NCI-H1694 treated with DMSO at 0.1 percent for 48 hours (cell line): ENCODE results near the gene FRAT1.
"Not testable (repeated sequence)": the region's sequence is repeated elsewhere in the genome, so short reads cannot be mapped to it uniquely, and the experiment has no call there.

Source experiments
- DNase-seq: peaks from one replicate; lab custom pipeline; 2025; lab: John Stamatoyannopoulos, UW

The FRAT1 gene

DNA sequence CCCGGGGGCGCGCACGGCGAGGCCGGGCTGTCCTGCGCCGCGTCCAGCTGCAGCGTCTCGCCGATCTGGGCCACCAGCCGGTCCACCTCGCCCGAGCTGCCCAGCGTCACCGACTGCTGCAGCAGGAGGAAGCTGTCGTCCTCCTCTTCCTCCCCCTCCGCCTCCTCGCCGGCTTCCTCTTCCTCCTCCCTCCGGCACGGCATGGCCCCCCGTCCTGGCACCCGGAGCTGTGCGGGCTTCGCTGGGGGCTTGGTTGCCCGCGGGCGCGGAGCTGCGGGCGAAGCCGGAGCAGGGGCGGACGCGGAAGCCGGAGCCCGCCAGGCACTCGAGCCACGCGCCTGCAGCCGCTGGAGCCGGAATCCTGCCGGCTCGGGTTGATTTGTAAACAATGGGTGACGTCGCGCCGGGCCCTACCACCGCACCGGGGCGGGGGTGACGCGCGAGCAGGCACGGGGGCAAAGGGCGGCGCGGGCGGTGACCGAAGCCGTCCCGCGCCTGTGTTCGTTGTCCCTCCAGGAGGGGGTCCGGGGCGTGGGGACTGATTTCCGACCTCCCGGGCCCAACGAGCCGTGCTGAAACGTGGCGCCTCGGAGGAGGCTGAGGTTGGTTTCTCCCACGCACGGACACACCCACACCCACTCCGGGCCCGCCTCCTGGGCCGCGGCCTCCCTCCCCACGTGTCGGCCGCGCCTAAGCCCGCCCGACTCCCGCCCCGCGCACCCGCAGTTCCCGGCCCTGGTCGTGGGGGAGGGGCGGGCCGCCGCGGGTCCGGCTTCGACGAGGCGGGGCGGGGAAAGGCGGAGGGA, 15.5 kb downstream of the FRAT1 start, which contains the start of gene FRAT2:
Gene FRAT2, minus strand, starts transcription at position 360 of the 806 bp plus-strand sequence. Its CDS starts 157 bp downstream, at position 203.
- DNase-seq: peak; percentile 65

DNA sequence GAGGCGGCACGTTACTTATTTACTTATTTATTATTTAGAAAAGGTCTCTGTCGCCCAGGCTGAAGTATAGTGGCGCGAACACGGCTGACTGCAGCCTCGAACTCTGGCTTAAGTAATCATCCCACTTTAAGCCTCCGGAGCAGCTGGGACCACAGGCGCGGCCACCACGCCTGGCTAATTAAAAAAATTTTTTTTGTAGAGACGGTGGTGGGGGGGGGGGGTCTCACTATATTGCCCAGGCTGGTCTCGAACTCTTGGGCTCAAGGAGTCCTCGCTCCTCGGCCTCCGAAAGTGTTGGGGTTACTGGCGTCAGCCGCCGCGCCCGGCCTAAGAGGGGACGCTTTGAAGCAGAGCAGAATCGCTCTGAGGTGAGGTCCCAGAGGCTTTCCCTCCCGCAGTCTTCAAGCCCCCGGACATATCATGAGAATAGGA, 16.1 kb downstream of the FRAT1 start:
- DNase-seq: no peak

DNA sequence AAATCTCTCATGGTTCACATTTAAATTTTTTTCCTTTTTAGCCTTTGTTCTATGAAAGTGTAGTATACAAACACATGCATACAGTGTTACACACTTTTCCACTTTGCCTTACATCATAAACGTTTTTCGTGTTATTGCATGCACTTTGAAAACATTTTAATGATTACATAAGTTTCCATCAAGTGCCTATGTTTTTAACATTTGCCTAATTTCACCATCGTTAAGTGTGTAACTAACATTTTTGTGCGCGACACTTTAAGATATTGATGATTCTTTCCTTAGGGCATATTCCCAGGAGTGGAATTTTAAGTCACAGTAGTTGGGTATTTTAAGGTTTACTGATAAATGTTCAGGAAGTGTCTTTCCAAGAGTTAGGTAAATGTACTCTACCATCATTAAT, 16.9 kb downstream of the FRAT1 start:
- DNase-seq: no peak

DNA sequence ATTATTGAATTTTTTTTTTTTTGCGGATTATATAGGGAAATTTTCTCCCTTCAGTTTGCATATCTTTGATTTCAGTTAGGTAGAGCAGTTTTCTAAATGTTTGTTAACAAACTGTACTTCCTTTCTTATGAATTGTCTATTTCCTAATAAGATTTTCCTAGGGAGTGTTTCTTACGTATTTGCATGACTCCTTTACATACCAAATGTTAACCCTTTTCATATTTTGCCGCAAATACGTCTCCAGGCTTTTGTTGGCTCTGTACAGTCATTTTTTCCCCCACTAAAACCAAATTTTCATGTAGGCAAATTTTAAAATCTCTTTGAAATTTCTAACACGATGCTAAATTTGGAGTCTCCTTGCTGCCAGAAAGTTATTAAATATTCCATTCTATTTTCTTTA, 17.4 kb downstream of the FRAT1 start:
- no peak for DNase-seq

DNA sequence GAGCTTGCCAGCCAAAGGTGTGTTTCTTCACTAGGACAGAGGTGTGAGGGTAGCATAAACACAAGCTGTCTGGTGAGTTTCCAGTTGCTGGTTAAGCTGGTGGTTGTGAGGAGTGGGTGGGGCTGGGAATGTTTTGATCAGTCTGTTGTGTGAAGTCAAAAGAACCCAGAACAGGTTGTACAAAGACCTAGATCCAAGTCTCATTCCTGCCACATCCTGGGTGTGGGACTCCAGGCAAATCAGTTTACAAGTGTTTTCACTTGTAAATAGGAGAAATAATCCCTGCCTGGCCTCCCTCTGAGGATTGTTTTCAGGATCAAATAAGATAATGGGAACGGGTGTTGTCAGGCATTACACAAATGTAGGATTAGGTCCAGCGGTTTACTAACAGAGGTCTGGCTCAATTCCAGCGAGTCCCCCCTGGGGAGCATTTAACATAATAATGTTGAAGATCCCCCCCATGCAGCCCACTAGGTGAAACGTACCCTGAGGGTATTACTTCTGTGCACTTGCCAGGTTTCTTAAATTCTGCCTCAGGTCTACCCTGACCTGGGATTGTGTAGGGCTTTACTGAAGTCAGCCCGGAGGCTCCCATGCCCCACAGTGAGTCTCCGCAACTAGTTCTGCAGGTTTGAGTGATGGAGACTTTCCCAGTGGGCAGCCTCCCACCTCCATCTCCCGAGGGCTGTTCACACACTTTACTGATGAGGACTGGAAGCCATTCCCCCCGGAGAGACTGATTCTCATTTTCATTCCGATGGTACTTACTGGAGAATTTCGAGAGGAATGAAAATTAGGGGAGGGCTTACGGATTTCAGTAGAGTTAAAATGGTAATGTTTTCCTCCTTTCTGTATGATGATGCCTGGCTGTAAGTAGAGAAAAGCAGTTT, 18.1 kb downstream of the FRAT1 start:
- DNase-seq: no peak

DNA sequence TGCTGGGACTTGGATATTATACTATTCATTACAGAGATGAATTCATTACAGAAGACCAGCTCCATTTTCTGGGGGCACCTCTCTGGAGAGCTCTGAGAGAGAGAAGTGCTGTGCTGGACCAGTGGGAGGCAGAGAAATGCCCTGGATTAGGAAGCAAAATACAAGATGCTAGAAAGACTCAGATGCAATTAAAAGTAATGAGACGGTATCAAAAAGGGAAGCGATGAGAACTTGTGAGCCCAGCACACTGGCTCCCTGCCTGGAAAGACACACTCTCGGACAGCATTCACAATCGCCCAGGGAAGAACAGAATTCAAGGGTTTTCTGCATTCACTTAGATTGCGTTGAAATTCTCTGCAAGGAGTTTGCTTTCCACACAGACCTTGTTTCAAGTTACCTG, 19.0 kb downstream of the FRAT1 start:
- DNase-seq: no peak

DNA sequence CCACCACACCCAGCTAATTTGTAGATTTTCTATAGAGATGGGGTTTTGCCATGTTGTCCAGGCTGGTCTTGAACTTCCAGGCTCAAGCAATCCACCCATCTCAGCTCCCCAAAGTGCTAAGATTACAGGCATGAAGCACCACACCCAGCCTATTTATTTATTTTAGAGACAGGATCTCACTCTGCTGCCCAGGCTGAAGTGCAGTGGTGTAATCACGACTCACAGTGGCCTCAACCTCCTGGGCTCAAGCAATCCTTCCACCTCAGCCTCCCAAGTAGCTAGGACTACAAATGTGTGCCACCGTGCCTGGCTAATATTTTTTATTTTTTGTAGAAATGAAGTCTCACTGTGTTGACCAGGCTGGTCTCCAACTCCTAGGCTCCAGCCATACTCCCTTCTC, 22.3 kb downstream of the FRAT1 start:
- no peak for DNase-seq

DNA sequence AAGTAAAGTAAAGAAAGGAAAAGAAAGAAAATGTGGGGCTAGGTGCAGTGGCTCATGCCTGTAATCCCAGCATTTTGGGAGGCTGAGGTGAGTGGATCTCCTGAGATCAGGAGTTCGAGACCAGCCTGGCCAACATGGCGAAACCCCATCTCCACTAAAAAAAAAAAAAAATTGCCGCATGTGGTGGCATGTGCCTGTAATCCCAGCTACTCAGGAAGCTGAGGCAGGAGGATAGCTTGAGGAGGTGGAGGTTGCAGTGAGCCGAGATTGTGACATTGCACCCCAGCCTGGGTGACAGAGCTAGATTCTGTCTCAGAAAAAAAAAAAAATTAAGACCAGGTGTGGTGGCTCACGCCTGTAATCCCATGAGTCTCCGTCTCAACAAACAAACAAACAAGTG, 24.6 kb downstream of the FRAT1 start:
- not testable (repeated sequence) for DNase-seq

DNA sequence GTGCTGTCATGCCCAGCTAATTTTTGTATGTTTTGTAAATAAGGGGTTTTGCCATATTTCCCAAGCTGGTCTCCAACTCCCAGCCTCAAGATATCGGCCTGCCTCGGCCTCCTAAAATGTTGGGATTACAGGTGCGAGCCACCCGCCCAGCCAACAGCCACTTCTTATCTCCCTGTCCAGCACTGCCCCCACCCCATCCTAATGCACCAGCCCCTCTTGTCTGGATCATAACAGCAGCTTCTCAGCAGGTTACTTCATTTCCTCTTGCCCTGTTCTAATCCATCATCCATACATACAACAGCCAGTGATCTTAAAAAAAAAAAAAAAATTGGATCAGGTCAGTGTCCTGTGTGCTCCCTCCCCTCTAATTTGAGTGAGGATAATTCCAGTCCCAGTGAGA, 28.2 kb downstream of the FRAT1 start:
- DNase-seq: no peak

DNA sequence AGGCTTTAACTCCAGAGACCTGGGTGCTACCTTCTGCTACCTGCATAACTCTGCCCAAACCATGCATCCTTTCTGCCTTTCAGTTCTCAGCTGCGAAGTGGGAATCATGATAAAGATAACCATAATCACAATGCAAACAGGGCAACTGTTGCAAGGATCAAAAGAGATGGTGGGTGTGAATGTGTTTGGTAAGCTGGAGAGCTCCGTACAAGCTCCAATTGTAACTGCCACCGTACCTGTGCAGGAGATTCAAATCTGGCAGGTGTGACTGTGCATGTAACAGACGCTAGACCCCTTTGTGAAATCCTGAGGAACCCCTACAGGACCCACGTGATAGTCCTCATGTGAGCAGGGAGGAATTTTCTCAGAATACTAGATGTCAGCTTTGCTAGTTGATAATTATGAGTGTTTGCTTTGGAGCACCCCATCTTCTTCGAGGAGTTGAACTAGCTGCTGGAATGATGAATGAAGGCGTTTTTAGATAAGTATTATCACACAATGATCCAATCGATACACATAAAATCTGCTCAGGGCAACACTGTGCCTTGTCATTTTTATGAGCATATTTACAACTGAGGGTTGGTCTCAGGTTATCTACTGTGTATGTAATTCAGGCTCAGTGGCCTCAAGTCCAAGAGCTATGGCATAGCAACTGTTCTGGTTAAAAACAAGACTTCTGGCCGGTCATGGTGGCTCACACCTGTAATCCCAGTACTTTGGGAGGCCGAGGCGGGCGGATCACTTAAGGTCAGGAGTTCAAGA, 30.9 kb downstream of the FRAT1 start:
- no peak for DNase-seq

DNA sequence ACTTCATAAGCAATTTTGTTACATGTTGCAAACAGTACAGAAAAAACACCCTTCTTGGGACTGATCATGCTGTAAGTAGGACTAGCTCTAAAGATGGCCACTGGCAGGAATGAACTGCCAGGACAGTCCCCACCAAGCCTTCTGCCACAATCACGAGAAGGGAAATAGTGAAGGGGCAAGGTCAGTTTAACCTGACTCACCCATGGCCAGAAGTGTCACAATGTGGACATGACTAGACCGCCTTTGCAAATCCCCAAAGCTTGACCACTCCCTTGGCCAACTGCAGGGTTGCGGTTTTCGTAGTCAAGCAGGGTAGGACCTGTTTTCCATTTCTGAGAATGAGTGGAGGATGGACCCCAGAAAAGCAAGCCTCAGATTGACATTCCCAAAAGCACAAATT, 34.9 kb downstream of the FRAT1 start:
- no peak for DNase-seq

DNA sequence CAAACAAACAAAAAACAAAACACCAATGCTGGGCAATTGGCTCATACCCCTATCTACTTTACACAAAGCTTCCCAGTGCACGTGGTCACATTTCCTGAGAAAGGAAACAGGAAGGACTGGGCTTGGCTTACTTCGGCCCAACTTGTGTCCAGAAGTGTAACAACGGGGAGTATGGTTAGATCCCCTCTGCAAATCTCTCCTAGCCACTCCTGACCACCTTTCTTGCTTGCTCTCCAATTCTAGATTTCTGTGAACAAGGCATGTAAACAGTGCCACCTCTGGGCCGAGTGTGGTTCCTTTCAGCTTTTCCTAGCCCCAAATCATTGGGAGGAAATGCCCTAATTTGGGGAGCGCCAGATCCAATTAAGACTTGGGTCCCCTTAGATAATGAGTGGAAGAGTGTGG, 36.5 kb downstream of the FRAT1 start:
- no peak for DNase-seq

DNA sequence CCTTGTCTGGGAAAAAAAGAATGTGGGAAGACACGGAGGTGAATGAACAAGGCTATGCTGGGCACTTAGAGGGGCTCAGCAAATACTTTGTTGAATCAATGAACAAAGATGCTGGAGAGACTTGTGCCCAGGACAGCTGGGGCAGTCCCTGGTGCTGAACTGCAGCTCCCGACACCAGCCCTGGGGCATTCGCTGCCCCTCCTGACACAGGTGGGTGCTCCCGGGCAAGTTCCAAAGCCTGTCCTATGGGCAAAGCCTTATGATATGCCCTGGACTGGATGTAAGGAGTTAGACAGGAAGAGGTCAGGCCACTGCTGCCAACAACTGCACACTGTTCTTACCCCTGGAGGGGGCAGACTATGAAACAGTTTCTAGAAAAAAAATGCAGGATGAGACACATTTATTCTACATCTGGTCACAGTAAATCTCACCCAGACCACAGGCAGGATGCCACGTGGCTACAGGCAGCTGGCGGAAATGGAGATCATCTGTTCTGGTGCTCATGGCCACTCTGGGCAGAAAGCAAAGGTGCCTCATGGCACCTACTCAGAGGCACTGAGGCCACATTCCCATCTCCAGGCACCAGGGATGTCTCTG, 37.3 kb downstream of the FRAT1 start:
- no peak for DNase-seq

DNA sequence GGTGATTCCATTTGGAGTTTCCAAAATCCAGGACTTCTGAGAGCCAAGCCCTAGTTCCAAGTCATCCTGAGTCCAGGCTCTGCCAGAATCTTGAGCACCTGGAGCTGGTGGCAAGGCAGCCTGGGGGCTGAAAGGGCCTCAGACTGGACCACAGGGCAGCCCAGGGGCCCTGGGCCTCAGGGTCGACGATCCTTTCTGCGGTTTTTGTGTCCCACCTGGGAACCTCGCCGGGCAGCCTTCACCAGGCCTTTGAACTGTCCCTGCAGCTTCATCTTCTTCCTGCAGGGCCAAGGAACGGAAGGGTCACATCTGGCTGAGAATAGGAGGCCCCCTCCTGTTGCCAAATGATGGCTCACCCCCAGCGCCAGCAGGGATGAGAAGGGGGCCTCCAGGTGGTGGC, 37.8 kb downstream of the FRAT1 start:
- no peak for DNase-seq

DNA sequence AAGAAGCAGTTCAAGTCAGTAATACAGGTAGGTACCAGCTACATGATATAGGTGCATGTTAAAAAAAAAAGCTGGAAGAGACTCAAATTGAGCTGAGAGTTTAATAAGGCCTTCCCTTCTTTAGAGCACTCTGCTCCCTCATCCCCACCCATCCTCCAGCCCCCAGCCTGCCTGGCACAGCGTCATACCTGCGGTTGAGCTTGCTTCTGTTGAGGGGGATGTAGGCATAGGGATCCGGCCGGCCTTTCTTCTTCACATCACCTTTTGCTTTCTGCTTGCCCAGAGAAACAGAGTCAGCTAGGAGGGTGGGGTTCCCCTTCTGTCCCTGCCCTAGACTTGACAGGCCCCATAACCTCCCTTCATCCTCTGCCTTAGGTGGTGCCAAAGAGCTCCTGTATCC, 39.3 kb downstream of the FRAT1 start:
- DNase-seq: no peak

DNA sequence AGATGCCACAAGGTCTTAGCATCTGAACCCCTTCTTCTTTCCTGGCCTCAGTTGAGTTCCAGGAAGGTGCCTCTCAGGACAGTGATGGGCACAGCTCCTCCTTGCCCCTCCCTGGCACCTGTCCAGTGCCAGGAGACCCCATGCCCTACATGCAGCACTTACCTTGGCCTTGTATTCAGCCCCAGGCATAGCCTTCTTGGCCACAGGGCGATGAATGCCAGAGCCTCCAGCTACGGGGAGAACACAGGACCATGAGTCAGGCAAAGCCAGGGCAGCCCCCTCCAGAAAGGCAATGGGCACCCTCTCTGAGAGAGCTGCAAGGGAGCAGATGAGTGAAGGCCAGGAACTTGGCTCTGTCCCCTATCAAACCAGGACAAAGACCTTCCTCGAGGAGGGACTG, 39.7 kb downstream of the FRAT1 start:
- no peak for DNase-seq

DNA sequence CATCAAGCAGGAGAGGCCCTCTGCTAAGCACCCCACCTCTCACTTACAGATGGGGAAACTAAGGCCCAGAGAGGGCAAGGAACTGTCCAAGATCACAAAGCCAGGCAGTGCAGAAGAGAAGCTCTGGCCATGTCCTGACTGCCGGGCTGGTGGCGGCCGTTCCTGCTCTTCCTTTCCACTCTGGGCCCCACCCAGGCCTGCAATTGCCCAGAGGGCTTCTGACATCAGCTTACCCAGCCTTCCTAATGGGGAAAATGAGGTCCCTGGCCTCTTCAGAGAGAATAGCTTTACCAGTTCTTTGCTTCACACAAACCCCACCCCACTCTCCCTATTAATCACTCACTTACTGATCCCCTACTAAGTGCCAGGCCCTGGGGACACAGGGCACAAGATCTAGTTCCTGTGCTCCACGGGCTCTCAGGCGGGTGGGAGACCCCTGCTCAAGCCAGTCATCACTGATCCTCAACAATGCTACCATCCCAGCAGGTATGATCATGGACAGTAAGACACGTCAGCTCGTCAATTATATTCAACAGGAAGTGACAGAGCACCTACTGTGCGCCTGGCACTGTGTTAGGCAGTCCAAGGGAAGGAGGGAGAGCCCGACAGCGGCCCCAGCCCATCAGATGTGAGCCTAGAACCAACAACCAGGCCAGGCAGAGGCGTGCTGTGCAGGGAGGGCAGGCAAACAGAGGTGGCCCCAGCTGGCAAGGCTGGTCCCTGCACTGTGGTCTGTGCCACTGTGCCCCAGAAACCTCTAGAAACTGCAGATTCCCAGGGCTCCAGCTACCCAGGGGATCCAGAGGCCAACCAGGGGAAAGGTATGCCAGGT, 41.9 kb downstream of the FRAT1 start:
- no peak for DNase-seq

DNA sequence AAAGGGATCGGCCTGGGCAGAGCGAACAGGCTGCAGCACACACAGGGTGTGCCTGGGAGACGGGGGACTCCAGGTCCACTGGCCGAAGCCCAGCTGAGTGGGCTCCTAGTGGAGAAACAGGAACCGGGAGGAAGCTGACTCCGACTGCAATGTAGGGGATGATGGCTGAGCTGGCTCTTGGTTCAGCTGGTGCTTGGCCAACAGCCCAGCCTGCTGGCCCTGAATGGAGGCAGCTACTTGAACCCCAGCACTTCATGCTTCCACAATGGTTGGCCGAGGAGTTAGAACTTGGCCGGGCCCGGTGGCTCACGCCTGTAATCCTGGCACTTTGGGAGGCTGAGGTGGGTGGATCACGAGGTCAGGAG, 42.4 kb downstream of the FRAT1 start:
- no peak for DNase-seq

DNA sequence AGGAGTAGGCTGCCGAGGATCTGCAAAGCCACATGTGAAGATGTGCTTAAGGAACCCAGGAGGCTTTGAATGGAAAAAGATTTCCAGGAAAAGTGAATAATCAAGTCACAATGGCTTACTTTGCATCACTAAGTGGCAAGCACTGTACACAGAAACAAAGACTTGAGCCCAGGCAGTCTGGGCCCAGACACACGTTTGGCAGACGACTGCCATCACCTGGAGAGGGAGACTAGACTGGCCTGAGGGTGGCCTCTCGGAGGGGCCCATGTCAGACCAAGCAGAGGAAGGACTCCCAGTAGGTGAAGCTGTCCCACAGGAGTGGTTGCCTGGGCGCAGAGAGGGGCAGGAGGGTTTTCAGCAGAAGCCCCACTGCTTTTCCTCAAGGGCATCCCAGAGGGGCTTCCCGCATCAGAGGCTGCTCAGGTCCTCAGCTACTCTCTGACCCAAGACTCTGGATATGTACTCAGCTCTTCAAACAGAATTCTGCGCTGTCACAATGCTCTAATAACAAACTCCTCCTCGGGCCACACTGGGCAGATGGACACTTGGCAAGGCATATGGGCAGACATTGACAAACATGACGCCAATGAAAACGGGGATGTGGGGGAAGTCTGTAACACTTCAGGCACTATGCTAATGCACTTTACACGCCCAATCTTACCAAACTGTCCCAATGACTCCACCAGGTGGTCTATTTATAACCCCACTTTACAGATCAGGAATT, 43.4 kb downstream of the FRAT1 start:
- DNase-seq: no peak

DNA sequence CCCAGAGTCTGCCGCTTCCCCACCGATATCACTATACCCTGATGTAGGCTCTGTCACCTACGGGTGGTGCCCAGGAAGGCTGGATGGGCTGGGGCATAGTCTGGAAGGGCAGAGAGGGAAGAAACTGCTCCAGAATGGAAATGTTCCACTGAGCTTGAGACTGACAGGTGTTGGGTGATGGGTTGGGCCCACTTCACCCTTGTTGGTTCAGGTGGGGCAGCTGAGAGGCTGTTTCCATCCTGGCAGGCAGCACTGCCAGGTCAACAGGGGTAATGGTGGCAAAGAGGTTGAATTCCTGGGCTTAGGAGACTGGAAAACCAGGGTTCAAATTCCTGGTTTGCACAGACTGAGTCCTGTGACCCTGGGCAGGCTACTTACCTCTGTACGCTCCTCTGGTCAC, 44.0 kb downstream of the FRAT1 start:
- no peak for DNase-seq
